Activated CD4-positive, CD25-positive, alpha-beta regulatory T cell treated with anti-CD3 and anti-CD28 coated beads, Interleukin-2, amount 50 U/mL, for 72 hours (primary cell): Measurements from ENCODE around the gene DPY19L1.
"Not testable (repeated sequence)": the region's sequence is repeated elsewhere in the genome, so short reads cannot be mapped to it uniquely, and the experiment has no call there.

Experiments used
- DNase-seq: peaks from one replicate; pipeline ENCODE4 v3.0.0; 2021

Gene DPY19L1

DNA sequence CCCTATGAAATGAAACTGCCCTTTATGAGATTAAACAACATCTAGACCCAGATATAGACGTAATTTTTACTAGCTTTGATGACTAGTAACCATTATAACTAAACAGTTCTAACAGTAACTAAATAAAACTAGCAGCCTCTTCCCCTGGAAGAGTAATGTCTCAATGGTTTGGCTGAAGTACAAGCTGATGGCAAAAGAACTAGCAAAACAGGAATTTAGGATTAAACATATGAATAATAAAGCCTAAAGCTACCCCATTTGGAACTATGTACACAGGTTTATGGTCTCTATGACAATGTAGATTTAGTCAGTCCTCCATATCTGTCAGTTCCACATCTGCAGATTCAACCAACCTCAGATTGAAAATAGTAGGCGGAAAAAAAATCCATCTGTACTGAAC is 6.4 kb downstream of the DPY19L1 start:
- no peak for DNase-seq

DNA sequence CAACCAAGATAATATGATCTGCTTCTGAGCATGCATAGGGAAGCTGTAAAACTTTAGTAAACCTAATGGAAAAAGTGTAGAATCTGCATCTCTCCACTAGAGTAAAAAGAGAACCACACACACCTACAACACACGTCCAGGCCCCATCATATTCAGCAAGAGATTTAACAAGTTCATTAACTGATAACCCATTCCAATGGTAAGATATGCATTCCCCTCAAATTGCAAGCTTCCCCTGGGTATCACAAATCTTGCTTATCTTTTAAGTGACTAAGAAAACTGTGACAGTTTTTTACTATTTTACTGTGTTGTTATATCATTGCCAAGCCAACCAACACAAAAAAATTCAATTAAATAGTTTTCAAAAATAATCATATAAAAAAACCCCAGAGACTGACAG is 8.0 kb downstream of the DPY19L1 start:
- DNase-seq, result no peak

DNA sequence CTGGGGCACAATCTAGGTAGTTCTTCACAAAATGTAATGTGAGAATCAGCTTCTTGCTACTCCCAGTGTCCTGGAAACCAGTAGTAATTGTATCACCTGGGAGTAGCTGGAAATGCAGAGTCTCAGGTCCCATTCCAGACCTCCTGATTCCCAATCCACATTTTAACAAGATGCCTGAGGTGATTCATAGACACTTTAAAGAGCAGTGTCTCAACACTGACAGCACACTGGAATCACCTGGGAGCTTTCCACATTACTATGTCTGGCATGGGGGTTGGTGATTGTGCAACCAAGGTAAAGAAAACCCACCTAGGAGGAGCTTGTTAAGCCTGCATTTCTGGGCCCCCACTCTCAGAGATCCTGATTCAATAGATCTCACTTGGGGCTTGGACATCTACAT is 11.1 kb downstream of the DPY19L1 start:
- DNase-seq, result no peak

DNA sequence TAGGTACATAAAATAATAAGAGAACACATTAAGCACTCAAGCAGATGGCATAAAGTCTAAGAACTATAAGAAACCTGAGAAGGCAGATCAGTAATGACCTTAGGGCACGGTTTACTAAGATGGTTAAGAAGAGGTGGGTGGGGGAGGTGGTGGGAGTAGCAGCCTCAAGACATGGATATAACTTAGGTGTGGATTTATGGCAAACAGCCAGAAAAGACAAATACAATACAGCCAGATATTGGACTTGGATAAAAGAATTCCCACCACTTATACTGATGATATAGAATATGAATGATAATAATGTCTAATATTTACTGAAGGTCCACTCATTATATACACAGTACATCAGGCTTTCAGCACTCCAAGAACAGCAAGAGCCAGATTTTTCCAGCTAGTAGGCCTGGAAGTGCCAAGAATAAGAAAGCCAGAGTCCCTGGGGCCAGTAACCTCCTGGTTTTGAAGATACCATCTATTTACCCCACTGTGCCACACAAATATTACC is 11.9 kb downstream of the DPY19L1 start:
- DNase-seq, result no peak

DNA sequence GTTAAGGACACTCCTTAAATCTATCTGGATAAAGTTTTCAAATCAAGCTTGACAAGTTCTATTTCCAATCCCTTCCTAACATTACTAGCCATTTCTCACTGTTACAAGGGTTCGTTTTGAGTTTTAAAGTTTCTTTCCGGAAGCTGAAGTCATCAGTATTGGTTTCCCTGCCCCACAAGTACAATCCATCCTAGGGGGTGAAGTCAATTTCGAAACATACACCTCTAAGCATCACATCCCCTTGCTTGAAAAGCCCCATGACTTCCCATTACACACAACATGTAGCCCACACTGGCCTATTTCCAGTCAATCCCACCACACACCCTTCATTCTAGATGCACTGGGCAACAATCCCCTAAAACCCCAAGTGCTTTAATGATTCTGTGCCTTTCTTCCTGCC is 13.0 kb downstream of the DPY19L1 start:
- DNase-seq, result no peak

DNA sequence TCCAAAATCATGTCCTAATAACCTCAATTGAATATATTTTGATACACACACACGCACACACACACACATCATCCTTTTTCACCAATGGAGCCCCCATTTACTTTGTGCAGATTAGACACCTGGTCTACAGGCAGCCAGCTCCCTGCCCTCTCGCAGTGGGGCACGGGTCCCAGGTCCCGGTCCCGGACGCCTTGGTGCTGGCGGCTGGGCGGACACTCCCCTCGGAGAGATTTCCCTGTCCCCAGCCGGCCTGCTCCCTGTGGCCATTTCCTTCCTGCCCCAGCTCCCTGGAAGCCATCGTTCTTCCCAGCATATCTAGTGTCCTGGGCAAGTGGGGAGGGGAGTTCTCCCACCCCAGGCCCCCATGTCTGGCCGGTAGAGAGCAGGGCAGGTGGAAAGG is 14.6 kb downstream of the DPY19L1 start:
- DNase-seq, result no peak

DNA sequence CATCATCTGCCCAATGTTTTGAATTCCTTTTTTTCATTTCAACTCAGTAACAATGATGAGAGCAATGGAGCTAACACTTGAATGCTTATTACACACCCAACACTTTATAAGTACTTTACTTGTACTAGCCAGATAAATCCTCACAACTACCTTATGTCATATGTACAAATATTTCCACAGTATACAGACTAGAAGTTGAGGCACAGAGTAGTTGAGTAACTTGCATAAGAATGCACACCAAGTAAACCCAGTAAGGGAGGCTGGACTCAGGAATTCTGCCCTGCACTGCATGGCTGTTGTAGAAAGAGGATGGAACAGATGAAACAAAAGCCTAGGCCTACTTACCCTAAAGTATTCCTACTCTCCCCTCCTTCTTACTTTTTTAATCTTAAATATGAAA is 15.8 kb downstream of the DPY19L1 start:
- DNase-seq, result no peak

DNA sequence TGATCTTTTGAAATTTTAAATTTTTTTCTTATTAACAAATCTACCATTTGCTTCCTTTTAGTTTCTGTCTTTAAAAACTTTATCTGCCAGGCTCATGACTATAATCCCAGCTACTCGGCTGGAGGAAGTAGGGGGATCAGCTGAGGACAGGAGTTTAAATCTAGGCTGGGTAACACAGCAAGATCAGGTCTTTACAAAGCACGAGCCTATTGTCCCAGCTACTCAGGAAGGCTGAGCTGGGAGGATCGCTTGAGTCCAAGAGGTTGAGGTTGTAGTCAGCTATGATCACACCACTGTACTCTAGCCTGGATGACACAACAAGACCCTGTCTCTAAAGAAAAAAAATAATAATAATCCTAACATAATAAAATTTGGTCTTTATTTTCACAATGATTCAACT is 17.5 kb downstream of the DPY19L1 start:
- DNase-seq, result no peak

DNA sequence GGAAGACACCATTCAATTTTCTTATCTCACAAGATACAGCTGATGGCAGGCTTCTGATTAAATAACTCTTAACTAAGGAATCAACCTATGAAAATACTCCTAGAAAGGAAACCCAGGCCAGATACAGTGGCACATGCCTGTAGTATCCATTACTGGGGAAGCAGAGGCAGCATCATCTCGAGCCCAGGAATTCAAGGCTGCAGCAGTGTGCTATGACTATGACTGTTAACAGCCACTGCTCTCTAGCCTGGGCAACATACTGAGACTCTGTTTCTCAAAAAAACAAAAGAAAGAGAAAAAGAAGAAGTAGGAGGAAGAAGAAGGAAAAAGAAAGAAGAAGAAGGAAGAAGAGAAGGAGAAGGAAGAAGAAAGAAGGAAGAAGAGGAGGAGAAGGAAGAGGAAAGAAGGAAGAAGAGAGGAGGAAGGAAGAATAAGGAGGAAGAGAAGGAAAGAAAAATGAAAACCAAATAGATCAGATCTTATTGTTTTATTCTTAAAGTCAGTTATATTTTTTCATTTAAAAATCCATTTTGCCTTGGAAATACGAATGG is 18.0 kb downstream of the DPY19L1 start:
- no peak for DNase-seq

DNA sequence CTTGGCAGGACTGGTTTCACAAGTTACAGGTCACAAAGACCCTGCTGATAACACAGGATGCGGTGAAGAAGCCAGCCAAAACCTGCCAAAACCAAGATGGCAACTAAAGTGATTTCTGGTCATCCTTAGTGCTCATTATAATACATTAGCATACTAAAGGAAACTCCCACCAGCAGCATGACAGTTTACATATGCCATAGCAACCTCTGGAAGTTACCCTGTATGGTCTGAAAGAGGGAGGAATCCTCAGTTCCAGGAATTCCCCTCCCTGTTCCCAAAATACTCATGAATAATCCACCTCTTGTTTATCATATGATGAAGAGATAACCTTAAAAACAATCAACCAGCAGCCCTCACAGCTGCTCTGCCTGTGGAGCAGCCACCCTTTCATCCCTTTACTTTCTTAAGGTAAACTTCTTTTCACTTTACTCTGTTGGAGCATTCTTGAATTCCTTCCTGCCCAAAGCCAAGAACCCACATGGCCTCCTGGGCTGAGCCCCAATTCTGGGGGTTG is 21.9 kb downstream of the DPY19L1 start:
- no peak for DNase-seq

DNA sequence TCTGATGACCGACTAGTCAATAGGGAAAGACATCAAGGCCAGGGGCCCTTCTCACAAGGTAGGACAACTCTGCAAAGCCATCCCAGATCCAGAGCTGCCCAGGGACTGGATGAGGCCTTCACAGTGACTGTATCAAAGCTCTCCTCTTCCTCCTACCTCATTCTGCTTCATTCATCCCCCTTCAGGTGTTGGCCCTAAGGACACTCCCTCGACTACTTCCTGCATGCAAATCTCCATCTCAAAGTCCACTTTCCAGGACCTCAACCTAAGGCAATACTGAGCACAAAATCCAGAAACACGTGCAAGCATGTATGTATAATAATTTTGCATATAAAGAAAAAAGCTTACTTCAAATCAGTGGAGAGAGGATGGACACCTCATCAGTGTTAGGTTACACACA is 25.1 kb downstream of the DPY19L1 start:
- DNase-seq, result no peak

DNA sequence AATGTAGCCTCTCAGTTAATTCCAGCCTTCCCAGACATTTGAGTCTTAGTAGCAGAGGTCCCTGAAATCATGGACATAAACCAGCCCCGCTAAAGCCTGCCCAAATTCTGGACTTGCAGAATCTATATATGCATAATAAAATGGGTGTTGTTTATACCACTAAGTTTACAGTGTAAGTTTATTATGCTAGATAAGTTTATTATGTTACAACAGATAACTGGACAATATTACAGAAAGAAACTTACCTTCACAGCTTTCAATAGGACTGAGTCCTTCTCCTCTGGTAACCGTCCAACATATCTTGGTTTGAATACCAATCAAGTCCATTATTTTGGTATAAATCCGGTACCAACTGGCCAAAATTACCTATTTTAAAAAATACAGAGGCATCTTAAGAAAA is 26.2 kb downstream of the DPY19L1 start:
- DNase-seq, result no peak

DNA sequence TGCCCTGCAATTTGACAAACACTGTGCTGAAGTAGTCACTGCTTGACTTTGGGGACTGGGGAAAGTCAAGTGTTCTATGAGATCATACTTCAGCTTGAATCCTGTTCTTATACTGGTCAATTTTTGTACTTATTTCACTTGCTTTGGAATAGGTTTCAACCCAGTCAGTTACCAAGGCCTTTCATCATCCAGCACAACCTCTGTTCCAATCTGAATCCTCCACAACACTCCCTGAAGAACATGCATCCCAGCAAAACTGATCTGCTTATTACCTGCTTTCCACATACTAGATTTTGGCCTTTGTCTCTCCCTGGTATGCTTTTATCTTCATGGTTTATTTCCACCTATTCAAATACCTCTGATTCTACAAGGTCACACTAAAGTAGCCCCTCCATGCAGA is 29.5 kb downstream of the DPY19L1 start:
- DNase-seq, result no peak

DNA sequence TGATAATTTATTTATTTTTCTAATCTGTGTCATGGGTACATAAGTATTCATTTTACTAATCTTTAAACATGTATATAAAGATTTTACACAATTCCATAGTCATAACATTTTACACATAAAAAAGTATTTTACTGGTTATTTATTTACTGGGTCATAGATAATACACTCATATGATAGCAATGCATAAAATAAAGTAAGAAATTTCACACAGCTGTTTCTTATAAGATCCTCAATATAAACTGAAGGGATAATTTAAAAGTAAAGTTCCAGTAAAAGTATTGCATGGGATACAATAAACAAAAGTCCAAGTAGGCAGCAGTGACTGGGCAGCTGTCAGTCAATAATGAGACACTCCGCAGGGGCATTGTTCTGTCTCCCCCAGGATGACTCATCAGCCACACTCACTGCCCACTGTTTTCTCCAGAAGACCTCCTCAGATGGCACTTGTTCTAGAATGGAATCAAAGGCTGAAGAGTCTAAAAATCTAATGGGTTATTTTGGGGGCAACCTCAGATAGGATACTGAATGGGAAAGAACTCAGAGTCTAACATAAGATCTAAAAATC is 32.7 kb downstream of the DPY19L1 start:
- DNase-seq, result no peak

DNA sequence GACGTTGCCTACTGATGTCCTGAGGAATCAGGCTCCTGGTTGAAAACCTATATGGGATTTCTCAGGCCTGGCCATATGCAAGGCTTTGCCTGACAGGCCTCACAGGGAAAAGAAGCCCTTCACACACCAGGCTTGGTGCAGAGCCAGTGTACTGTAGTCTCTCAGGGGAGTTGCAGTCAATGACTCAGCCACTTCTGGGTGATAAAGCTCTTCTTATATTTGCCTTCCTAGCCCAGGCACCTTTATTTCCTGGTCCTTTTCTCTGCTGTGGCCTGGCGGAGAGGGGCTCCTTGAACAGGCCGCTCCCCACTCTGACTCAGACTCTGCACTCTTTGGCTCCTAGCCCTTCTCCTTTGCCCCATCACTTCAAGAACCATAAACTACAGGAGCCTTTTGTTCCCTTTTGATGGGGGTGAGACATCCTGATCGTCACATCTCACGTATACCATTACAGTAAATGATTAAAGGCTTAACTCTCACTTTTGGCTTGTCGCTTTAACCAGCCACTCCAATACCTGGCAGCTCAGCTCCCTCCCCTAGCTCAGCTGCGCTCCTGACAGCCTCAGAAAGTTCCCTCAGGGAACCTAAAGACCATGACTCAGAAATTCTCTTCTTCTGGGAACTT is 33.5 kb downstream of the DPY19L1 start:
- no peak for DNase-seq

DNA sequence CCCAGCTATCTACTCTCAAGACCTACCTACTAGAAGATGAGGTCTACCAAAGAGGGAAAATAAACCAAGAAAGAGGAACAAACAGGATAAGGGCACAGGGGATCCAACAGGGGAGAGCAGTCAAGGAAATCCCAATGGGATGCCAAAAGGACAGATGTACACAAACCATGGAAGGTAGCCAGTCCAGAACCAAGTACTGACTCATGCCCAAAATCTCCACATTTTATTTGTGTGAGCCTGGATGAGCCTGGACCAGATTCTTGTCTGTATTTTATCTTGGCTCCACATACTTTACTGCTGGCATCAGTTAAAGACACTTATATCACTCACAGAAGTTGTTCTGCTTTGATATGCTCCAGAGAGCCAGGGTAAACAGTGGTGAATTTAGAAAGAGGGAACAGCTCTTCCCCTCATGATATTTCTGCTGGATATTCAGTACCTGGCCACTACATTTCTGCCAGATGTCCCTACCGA is 34.1 kb downstream of the DPY19L1 start:
- not testable (repeated sequence) for DNase-seq

DNA sequence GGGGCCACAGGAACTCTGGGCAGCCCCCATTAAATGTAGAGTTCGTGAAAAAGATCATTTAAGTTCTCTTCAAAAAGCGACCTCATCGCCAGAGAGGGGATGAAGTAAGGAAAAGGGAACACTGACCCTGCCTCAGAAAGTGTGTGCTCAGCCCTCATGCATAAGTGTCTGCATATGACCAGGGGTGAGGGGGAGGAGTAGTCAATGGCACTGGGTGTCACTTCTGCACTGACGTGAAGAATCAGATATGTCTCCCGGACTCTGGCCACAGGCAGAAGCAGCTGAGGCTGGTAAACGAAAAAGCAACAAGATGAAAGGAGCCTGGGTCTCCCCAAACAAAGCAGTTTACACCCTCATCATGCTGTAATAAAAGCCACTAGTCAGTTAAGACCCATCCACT is 39.0 kb downstream of the DPY19L1 start:
- not testable (repeated sequence) for DNase-seq

DNA sequence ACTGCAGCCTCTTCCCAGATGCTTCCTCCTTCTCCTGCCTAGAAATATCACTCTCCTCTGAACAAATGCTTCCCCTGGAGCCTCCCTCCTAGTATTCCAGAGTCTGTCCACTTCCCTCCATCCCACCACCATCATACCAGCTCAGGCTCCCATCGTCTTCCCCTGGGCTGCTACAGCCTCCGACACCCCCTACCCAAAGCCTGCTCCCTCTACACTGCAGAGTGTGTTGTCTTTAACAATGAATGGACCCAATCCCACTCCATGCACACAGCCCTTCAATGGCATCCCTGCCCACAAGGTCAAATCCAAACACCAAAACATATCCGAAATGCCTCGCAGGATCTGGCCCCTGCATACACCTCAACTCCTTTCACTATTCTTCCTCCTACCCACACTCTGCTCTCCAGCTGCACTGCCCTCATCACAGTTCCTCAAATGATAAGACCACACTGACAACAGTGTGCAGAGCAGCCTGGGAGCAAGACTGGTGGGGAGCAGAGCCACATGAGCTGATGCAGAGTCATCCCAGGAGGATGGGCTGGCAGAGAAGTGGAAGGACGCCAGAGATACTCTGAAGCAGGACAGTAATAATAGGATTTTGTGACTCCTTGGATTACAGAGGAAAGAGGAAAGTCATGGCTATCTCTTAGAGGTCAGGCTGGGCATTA is 40.7 kb downstream of the DPY19L1 start:
- DNase-seq, result not testable (repeated sequence)

DNA sequence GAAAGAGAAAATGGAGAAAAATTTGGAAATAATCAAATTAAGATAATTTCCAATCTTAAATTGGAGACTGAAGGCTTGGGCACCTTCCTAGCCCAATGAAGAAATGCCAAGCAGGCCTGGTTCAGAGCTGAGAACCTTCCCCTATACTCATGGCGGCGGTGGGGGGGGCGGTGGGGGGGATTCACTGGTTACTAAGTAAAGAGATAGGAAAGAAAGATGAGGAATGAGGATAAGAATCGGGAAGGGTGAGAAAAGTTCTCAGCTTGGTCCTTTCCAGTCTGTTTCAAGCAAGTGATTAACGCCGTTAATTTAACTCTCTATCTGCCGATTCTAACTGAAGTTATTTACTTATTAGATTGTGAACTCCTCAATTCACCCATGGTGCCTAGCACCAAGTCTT is 41.5 kb downstream of the DPY19L1 start:
- no peak for DNase-seq

DNA sequence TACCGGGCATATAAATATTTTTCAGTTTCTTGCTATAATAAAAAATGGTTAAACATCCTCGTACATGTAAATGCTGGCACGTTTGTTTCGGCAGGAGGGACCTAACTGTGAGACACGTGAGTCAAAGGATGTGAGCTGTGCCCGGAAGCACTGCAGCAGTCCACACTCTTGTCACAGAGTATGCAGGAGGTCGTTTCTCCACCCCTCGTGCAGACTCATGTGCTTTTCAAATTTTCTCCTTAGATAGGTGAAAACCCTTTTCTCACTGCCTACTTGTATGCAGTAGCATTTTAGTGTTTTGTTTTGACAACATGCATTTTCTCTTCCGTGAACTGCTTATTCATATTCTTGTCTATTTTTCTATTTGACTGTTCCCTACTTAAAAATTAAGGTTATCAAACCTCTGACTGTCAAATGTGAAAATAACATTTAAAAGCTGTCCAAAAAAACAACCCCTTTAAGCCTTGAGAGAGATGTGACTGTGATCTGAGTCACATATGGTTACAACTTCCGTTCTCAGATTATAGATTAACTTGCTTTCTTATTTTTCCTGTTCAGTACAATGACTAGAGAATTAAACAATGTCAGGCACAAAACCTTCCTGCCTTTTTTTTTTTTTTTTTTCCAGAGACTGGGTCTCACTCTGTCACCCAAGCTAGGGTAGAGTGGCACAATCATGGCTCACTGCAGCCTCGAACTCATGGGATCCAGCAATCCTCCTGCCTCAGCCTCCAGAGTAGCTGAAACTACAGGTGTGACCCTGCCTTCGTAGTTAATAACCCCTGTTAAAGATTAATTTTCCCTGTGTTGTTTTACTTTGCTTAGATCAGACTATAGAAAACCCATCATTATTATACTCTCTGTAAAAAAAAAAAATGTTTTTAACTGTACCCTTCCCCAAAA is 45.1 kb downstream of the DPY19L1 start:
- no peak for DNase-seq

DNA sequence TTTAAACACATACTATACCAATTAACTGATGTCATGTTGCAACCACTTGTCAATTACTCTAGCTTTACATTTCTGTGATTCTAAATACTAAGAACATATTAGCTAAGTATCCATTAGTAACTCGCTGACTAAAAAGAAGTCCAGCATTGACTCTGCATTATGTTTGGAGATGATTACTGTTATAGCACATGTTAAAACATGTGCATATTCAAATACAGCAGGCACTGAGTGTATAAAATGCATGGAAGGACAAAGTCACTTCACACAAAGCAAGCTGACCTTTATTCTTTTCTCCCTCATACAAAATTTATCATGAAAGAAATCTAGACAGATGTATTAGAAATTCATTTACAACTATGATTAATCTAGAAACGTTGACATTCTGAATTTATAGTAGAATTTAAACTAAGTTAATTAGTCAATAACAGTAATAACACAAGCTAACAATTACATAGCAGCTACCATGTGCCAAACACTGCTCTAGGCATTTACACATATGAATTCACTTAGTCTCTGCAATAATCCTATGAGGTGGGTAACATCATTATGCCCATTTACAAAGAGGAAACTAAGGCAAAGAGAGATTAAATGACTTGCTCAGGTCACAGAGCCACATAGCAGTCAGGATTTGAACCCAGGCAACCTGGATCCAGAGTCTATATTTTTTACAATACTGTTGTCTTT is 48.7 kb downstream of the DPY19L1 start:
- not testable (repeated sequence) for DNase-seq

DNA sequence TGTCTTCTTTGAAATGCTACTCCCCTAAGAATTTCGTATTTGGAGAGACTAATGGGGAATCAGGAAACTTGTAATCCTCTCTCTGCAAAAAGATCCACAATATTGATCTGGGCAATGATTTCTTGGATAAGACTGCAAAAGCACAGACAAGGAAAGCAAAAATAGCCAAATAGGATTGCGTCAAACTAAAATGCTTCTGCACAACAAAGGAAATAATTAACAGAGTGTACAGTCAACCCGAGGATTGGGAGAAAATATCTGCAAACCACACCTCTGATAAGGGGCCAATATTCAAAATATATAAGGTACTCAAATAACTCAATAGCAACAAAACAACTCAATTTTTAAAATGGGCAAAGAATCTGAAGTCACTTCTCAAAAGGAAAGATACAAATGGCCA is 52.1 kb downstream of the DPY19L1 start:
- not testable (repeated sequence) for DNase-seq
